ENCODE measurements around the gene SYTL1.

GRCh38 chr1:27395441-27396195, 53.8 kb downstream of the SYTL1 start:
- no peak for TF ChIP-seq POLR2A (IDR thresholded peaks at IDR 0.05; ENCODE audit: low read depth, low read length)
- TF ChIP-seq POLR2AphosphoS5 (IDR thresholded peaks at IDR 0.05; ENCODE audit: low read depth, low read length), result no peak
